ENCODE results near the gene GPC6. TPM values are rescaled to one million over a fixed set of nuclear protein-coding genes. Genes with fewer than 3 reads are reported as not detected.

The GPC6 gene
- polyA plus RNA-seq, 1 donor from 2014 or later = 9.0 TPM

GRCh38 chr13:93857126-93857525, 630.5 kb downstream of the GPC6 start:
- no peaks in the 10 kb centered on the region for H3K9me3 ChIP-seq (ENCODE audit: low read length)
- H4K20me1 ChIP-seq (ENCODE audit: insufficient read depth) = no peaks in the 10 kb centered on the region
- no peaks in the 10 kb centered on the region for H3K79me2 ChIP-seq (replicated peaks; ENCODE audit: insufficient read depth, low read length)
- H3K4me3 ChIP-seq (ENCODE audit: low read length) = no peak overlapping the region
- H3K27me3 ChIP-seq (ENCODE audit: insufficient read depth, low read depth, low read length) = no peaks in the 10 kb centered on the region
- no peak overlapping the region for H3K4me2 ChIP-seq (ENCODE audit: low read length)
- H3K9me2 ChIP-seq (ENCODE audit: insufficient read depth, low read length) = no peaks in the 10 kb centered on the region
- TF ChIP-seq SMC3 (conservative IDR thresholded peaks at IDR 0.05; ENCODE audit: poor library complexity) (no peak), CTCF (IDR thresholded peaks at IDR 0.05; ENCODE audit: poor library complexity, severe bottlenecking) (no peak), REST (IDR thresholded peaks at IDR 0.05; ENCODE audit: borderline replicate concordance) (no peak), EP300 (conservative IDR thresholded peaks at IDR 0.05; ENCODE audit: poor library complexity, severe bottlenecking) (no peak), EZH2 (IDR thresholded peaks at IDR 0.05; ENCODE audit: borderline replicate concordance, insufficient read depth, low read length, poor library complexity, severe bottlenecking) (no peak), RAD21 (conservative IDR thresholded peaks at IDR 0.05) (no peak), POLR2AphosphoS5 (IDR thresholded peaks at IDR 0.05) (no peak), TAF1 (IDR thresholded peaks at IDR 0.05; ENCODE audit: low read depth) (no peak), MXI1 (conservative IDR thresholded peaks at IDR 0.05; ENCODE audit: poor library complexity, severe bottlenecking) (no peak)
- H3K27ac ChIP-seq (ENCODE audit: low read length) = no peak overlapping the region
- no peak overlapping the region for H3K9ac ChIP-seq (ENCODE audit: low read length)
- H3K36me3 ChIP-seq (ENCODE audit: insufficient read depth, low read length) = no peaks in the 10 kb centered on the region
- no peaks in the 10 kb centered on the region for H3F3A ChIP-seq (ENCODE audit: insufficient read depth, low read length, poor library complexity, severe bottlenecking)
- no peak overlapping the region for H2AFZ ChIP-seq (ENCODE audit: low read depth, low read length)

- H3K9me2 ChIP-seq (ENCODE audit: insufficient read depth, low read length) = no peaks in the 10 kb centered on the region
- H3K4me2 ChIP-seq (ENCODE audit: low read length) = no peak overlapping the region
- no peak overlapping the region for H3K27ac ChIP-seq (ENCODE audit: low read length)
Observed at GRCh38 chr13:93859716-93860115, 633.1 kb downstream of the GPC6 start.

More at GRCh38 chr13:93859716-93860115, 633.1 kb downstream of the GPC6 start:
- no peaks in the 10 kb centered on the region for H3K9me3 ChIP-seq (ENCODE audit: low read length)
- H3K9ac ChIP-seq (ENCODE audit: low read length) = no peak overlapping the region
- TF ChIP-seq EP300 (conservative IDR thresholded peaks at IDR 0.05; ENCODE audit: poor library complexity, severe bottlenecking) (no peak), MXI1 (conservative IDR thresholded peaks at IDR 0.05; ENCODE audit: poor library complexity, severe bottlenecking) (no peak), SMC3 (conservative IDR thresholded peaks at IDR 0.05; ENCODE audit: poor library complexity) (no peak), REST (IDR thresholded peaks at IDR 0.05; ENCODE audit: borderline replicate concordance) (no peak), TAF1 (IDR thresholded peaks at IDR 0.05; ENCODE audit: low read depth) (no peak)
- no peaks in the 10 kb centered on the region for H4K20me1 ChIP-seq (ENCODE audit: insufficient read depth)
- H3K27me3 ChIP-seq (ENCODE audit: insufficient read depth, low read depth, low read length) = no peaks in the 10 kb centered on the region
- no peaks in the 10 kb centered on the region for H3K36me3 ChIP-seq (ENCODE audit: insufficient read depth, low read length)
- H2AFZ ChIP-seq (ENCODE audit: low read depth, low read length) = no peak overlapping the region
- no peak overlapping the region for H3K4me3 ChIP-seq (ENCODE audit: low read length)
- H3K79me2 ChIP-seq (replicated peaks; ENCODE audit: insufficient read depth, low read length) = no peaks in the 10 kb centered on the region
- H3F3A ChIP-seq (ENCODE audit: insufficient read depth, low read length, poor library complexity, severe bottlenecking) = no peaks in the 10 kb centered on the region

Data from neural cell (in vitro differentiated cells).